ENCODE results near the gene CD6.

GRCh38 chr11:60988658-60989057, 17.2 kb downstream of the CD6 start:
- no peak for TF ChIP-seq EZH2 (IDR thresholded peaks at IDR 0.05; ENCODE audit: borderline replicate concordance, low read depth, low read length, severe bottlenecking)
- TF ChIP-seq CTCF (IDR thresholded peaks at IDR 0.05; ENCODE audit: borderline replicate concordance, extremely low read depth, low read length, poor library complexity, severe bottlenecking): no peak

Data from DND-41 (cell line).